Activated T-helper 9 cell treated with anti-CD3 and anti-CD28 coated beads, Interleukin-2, amount 50 U/mL, for 16 hours (primary cell): Measurements from ENCODE around the gene TNF.
"Not testable (repeated sequence)": the region's sequence is repeated elsewhere in the genome, so short reads cannot be mapped to it uniquely, and the experiment has no call there.

ENCODE experiments used
- DNase-seq: peaks from one replicate; pipeline ENCODE4 v3.0.0-alpha.2; 2020; ENCODE audit warnings: low read depth

Gene TNF

DNA sequence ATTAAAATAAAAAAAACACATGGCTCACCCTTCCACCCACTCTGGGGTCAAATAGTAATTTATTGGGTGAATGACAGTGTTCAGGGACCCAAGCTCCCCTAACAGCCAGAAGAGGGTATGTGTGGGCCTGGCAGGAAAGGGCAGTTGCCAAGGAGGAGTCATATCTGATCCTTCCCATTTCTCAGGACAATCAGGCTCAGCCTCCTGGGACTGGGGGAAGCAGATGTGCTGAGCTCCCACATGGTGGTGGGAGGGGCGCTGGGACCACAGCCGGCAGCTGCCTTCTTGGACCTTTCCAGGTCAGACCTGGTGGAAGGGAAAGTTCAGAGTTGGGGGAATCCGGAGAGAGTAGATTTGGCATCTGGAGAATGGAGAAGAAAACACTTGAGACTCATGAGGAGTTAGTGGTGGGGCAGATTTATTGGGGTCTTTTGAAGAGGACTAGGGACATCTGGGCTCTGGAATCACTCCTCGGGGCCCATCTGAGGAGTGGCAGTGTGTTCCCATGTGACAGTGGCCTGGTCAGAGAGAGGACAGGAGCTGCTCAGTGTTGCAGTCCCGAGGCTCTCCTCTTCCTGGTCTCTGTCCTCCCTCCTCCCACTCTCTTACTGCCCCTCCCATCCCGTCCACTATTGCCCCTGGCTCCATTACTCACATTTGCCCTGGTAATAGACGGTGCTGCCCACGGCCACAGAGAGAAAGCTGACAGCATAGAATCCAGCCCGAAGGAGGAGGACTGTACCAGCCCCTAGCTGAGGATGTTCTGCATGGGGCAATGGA, 13.7 kb downstream of the TNF start:
- DNase-seq = no peak

DNA sequence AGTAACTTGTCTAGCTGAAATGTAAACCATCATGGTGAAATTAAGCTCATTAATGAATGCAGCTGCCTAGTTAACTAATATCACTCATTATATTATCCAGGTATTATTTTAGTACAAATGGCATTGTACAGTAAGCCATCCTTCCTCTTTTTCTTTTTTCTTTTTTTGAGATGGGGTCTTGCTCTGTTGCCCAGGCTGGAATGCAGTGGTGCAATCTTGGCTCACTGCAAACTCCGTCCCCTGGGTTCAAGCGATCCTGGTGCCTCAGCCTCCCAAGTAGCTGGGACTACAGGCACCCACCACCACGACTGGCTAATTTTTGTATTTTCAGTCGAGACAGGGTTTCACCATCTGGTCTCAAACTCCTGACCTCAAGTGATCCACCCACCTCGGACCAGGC, 15.3 kb downstream of the TNF start:
- DNase-seq = not testable (repeated sequence)

DNA sequence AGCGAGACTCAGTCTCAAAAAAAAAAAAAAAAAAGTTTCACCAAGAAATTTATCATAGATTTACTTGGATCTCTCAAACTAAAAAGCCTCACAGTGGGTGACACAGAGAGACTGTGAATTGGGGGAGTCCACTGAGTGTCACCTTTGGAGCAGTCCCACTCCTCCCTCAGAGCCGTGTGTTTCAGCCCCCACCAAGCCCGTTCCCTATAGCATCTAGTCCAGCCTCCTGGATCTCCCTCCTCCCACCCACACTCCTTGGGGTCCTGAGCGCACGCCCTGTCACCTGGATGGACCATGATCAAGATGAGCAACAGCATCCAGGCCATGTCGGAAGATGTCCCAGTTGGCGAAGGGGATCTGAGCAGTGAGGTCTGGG, 17.0 kb downstream of the TNF start:
- no peak for DNase-seq

DNA sequence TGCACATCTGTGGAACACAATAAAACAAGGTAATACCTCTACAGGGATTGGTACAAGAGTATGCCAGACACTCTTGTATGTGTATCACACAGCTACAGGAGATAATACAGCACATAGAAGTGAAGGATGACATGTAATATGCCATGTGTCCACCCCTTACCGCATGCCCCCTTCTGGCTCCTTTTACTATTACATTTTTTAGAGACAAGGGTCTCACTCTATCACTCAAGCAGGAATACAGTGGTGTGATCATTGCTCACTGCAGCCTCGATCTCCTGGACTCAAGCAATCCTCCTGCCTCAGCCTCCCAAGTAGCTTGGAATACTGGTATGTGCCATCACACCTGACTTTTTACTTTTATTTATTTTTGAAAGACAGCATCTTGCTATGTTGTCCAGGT, 21.6 kb downstream of the TNF start:
- DNase-seq = no peak

DNA sequence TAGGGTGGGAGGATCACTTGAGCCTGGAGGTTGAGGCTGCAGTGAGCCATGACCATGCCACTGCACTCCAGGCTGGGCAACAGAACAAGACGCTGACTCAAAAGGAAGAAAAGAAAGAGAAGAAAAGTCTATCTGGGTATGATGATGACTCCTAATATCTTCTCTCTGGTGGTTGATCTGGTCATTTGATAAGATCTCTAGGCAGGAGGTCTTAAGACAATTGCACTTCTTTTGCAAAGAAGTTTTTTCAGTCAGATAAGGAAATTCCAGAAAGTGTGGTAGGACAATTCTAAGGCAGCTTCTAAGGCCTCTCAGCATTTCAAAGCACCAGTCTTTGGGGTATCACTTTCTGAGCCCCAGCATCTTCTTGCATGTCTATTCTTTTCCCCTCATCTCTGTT, 32.0 kb downstream of the TNF start:
- DNase-seq = no peak

DNA sequence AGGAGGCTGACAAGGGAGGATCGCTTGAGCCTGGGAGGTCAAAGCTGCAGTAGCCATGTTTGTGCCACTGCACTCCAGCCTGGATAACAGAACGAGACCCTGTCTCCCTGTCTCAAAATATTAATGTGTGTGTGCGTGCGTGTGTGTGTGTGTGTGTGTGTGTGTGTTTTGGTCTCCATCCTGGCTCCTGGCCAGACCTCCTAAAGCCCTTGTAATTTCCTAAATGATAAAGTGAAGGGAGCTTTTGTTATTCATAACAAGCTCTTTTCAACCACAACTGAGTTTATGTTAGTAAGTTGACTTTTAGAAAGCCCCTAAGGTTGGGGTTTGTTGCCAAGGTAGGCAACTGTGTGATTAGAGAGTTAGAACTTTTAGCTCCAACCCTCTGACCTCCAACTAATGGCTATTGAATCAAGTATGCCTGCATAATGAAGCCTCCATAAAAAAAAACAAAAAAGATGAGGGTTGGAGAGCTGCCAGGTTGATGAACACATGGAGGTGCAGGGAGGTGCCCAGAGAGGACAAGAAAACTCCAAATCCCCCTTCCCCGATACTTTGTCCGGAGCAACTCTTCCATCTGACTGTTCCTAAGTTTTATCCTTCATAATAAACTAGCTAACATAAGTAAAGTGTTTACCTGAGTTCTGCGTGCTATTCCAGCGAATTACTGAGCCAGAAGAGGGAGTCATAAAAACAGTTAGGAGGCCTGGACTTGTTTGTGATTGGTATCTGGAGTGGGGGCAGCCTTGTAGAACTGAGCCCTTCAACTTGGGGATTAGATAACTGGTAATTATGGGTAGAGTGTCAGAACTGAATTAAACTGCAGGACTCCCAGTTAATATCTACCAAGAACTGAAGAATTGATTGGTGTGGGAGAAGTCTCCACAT, 34.4 kb downstream of the TNF start:
- DNase-seq = no peak

DNA sequence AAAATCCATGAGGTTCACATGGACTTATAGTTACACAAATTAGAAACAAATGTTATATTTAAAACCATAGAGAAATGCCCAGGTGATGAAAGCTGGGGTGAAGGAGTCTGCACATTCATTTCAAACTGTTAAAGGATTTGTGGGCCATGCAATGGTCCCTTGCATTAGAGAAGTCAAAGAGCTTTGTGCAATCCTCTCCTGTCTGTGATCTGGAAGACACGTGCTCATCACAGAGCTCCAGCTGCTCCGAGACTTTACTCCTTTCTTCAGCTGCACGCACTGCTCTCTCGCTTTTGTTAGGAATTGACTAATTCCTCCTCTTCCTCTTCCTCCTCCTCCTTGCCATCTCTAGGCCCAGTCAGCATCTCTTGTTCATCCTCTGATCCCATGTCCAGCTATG, 35.6 kb downstream of the TNF start:
- no peak for DNase-seq

DNA sequence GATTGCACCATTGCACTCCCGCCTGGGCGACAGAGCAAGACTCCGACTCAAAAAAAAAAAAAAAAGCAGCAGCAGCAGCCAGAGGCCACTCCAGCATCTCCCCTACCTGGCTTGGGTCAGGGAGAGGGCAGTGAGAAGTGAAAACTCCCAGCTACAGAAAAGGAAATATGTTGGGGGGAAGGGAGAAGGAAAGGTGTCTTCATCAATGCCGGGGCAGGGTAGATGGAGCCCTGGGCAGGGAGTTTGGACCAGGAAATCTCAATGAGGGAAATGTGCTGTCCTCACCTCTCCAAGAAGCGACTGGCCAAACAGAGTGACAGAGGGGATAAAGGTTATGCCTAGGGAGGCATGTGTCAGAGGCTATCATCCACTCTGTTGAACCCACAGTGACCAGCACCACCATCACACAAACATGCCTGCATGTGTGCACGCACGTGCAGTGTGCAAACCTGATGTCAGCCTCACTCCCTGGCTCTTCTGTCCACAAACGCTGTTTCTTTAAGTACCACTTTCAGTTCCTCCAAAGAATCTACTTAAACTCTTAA, 38.8 kb downstream of the TNF start:
- DNase-seq = no peak

DNA sequence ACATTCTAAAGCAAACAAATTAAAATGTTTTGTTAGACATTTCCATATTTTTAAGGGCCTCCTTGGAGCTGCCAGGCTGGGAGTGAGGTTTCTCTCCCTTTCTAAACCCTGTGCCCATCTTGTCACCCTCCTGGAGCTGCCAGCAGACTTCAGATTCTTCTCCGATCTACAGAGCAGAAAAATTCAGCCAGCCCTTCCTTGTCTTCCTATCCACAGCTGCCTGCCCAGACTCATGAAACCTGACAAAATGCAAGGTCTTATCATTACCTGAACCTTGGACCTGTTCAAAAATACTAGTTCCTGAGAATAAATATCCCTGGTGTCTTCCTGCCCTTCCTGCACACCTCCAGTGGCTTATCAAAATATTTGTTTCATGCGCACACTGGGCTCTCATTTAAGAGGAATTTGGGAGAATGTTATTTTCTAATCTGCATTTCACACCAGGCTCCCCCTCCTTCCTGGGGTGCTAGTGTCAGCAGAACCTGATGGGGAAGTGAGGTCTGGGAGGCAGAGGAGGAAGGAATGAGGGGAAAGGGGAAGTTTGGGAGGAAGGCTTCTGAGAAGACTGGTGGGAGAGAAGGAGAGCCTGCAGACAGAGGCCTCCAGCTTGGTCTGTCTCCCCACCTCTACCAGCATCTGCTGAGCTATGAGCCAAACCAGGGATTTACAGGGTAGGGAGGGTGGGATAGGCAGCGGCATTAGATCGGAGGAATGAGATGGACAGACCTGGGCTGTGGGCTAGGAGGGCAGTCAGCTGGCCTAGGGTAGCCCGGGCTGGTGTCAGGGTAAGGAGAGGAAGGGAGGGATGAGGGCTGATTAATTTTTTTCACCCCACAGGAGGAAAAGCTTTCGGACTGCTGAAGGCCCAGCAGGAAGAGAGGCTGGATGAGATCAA, 39.6 kb downstream of the TNF start, which contains the start of gene AIF1:
Gene AIF1, plus strand, starts transcription at position 551 of the 895 bp plus-strand sequence. Its CDS starts 96 bp downstream, at position 647.
- DNase-seq = no peak

DNA sequence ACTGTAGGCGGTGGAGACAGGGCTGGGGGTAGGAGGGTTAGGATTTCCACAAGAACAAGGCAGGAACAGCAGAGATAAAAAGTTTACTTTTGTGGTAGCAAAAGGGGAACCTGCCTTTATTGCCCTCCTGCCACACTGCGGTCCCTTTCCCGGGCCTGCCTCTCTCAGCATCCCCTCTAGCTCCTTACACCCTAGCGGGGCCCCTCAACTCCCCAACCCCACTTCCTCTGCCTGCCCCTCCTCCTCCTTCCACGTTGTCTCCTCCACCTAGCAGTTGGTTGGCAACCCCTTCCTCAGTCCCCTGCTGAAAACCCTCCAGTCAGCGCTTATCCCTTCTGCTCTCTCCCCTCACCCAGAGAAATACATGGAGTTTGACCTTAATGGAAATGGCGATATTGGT, 40.4 kb downstream of the TNF start:
- DNase-seq = no peak

DNA sequence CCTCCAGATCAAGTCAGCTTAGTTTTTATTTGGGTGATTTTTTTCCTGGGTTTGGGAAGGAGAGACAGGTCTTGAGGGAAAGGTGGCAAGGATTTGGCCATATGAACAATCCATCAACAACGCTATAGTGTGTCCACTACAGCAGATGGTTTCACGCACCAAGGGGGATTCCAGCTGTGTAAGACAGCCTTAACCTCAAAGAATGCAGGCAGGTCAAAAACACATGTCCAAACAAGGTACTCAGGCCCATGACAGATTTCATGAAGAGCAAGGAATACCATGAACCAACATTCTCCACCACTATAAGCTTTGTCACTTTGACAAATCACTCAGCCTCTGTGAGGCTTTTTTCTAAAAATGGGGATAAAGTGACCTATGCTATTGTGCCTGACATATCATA, 41.6 kb downstream of the TNF start:
- no peak for DNase-seq

DNA sequence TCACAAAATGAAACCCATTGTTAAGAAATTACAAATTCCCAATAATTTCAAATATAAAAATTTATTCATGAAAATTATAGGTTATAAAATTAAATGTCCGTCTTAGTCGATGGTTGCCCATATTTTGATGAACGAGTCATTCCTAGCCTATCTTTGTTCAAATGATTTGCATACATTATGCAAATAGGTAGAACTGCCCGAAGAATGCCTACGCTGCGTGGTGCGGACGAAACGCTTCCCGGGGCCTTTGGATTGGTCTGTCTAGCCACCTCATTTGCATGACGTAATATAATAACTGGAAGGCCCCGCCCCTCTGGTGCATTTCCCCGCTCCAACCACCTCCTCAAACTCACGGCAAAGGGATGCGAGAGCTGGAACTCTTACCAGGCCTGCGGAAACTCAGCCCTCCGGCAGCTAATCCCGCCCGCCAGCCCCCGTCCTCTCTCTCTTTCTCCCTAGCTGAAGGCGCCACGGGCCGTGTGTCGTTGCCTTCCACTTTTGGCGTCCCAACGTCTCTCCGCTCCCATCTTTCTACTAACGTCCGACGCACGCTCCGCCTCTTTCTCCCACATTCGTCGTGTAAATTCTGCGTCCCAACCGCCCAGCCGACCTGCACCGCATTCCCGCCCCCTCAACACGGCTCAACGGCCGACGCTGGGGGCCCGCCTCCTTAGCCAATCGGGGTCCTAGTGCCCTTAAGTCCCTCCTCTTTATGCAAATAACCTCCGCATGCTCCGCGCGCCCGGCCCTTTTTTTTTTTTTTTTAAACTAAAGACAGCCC, 44.6 kb downstream of the TNF start:
- DNase-seq = peak; percentile 95

DNA sequence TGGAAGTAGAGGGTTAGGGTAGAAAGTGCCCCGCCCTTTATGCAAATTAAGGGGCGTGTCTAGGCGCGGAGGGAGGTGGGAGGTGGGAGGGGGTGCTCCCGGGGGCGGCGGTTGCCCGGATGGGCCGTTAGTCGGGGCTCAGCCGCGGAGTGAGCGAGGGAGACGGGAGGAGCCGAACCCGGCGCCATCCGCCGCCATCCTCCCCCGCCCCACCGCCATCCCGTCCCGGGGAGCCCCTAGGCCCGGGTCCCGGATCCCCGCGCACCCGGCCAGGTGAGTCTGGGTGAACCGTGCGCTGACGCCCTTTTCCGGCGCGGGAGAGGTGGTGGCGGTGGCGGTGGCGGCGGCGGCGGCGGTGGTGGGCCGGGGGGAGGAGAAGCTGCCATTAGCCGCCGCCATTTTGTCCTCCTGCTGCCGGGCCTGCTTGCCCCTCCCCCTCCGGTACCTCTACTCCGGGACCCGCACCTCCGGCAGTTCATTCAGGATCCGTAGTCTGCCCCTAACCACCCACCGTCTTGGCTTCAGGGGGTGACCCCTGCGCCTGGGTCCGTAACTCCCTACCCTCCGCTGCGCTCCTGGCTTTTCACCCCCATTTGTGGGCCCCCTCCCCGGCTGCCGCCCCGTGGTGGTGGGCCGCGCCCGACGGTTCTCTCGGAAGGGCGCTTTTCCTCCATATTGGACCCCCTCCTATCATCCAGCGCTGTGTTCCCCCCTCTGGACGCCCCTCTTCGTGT, 45.4 kb downstream of the TNF start, which contains the start of gene PRRC2A:
Gene PRRC2A, plus strand, starts transcription at position 130 of the 734 bp plus-strand sequence. CDS start 2,075 bp downstream, outside the sequence.
- peak; percentile 93 for DNase-seq

DNA sequence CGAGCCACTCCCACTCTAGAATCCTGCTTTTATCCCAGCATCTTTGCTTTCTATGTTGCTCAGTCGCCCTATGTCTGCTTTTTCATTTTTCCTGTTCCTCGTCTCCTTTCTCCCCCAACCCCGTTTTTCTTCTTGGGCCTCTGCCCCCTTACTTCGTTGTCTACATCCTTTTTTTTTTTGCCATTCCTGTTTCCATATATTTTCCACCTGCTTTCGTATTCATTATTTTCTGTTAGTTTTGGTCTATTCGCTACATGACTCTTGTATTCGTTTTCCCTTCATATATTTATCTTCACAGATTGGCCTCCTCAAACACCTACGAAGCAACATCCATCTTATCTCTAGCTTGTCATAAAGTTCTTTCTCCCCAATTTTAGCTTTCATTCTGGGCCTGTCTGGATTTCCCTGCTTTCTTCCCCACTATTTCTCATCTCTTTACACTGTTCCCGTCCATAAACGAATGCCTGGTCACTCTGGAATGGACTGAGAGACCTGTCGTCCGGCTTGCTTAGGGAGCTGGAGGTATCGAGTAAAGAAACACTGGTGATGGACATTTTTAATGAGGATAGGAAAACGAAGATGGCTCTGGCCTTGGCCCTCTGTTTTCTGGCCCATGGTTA, 46.1 kb downstream of the TNF start:
- DNase-seq = no peak

DNA sequence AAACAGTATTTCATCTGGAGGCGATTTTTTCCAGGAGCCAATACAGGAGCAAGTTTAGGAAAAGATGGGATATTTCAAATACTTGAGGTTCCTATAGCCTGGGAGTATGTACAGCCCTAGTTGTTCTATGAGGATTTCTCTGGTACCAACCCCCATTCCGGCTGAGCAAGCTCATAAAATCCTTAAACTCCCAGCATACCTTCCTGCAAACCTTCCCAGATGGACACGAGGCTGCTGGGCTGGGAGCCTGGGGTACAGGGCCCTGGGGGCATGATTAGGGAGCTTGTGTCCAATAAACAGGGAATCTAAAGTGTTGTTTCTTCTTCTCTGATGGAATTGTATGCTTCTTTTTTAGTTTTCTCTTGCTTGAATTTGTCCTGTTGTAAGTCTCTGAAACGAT, 46.6 kb downstream of the TNF start:
- no peak for DNase-seq

DNA sequence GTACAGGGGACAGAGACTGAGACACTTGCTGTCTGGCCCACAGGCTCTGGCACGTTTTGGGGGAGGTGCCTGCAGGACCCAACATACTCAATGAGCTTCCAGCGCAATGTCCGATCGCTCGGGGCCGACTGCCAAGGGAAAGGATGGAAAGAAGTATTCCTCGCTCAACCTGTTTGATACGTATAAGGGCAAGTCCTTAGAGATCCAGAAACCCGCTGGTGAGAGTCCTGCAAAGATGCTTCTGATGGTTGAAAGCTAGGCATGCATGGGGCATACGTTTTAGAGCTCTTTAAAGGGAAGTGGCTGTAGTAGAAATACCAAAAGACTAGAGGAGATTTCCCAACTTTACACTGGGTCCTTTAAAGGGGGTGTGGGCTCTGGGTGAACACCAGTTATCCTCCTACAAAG, 47.3 kb downstream of the TNF start:
- no peak for DNase-seq

DNA sequence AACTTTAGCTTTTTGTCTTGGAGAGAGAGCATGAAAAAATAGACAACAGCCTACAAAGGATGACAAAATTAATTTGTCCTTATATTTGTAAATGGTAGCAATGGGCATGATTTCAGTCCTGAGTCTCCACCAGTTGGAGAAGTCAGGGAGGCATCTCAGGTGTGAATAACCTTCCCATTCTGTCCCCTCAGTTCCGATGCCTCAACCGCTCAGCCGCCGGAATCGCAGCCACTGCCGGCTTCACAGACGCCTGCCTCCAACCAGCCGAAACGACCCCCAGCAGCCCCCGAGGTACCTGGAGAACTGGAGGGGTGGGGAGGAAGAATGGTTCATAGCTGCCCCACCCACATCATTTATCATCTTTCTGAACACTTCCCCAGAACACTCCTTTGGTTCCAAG, 48.7 kb downstream of the TNF start:
- no peak for DNase-seq

DNA sequence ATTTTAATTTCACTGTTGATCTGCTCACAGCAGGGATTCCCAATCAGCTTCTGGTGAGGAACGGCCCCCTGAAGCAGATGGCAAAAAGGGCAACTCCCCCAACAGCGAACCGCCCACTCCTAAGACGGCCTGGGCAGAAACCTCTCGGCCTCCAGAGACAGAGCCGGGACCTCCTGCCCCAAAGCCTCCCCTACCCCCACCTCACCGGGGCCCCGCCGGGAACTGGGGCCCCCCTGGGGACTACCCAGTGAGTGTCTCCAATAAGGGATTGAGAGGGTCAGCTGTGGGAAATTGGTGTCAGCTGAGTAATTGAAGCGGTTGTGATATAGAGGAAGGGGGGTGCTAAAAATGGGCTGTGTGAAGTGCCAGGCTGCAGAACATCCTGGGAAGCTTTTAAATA, 51.6 kb downstream of the TNF start:
- no peak for DNase-seq

DNA sequence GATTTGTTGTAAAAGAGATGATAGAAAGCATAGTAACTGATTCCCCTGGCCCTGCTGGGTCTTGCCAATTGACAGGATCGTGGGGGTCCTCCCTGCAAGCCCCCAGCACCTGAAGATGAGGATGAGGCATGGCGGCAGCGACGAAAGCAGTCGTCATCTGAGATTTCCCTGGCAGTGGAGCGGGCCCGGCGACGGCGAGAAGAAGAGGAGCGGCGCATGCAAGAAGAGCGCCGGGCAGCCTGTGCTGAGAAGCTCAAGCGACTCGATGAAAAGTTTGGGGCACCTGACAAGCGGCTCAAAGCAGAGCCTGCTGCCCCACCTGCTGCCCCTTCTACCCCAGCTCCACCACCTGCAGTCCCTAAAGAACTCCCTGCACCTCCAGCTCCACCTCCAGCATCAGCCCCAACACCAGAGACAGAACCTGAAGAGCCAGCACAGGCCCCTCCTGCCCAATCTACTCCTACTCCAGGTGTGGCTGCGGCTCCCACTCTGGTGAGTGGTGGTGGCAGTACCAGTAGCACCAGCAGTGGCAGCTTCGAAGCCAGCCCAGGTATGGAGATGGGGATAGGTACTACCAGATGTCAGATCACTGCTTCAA, 52.4 kb downstream of the TNF start:
- DNase-seq = no peak
